ENCODE measurements around the gene DOCK8.
A peak's percentile ranks its signal among the peaks of the same experiment; 100 is the strongest.

DOCK8 gene

GRCh38 chr9:346111-346571 is 131.5 kb downstream of the DOCK8 start:
- in situ Hi-C loops (cut with MboI; ENCODE audit: low pct_unique_long_range_greater_than_20kb, low sequenced_read_pairs): no loop called here
- no peak for DNase-seq

DNA sequence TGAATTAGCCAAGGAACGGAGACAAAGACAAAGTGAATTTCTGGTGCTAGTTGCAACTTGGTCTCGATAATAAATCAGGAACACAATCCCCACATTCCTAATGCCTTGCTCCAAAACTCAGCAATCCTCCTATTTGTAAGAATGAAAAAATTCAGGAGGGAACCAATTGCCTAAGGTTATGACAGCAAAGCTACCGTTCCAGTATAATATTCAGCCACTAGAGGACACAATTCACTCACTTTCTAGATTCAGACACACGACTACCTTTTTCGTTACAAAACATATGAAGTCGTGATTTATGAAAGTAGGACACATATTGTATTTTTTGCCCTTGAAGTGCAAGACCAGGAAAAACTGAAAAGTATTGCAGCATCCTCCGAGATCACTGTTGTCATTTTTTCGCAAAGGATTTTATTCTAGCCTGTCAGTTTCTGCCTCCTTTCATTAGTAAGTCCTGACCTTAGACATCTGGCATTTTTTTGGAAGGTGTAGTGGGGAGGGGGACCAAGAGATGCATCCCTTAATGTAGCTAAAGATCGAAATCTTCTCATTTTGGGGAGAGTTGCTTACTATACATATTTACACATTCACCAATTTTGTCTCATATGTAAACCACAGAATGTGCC is 133.1 kb downstream of the DOCK8 start:
- DNase-seq: peak; percentile 28
- in situ Hi-C loops (cut with MboI; ENCODE audit: low pct_unique_long_range_greater_than_20kb, low sequenced_read_pairs): no loop called here

GRCh38 chr9:350384-350783 is 135.7 kb downstream of the DOCK8 start:
- peak; percentile 20 for DNase-seq
- in situ Hi-C loops (cut with MboI; ENCODE audit: low pct_unique_long_range_greater_than_20kb, low sequenced_read_pairs): no loop called here

DNA sequence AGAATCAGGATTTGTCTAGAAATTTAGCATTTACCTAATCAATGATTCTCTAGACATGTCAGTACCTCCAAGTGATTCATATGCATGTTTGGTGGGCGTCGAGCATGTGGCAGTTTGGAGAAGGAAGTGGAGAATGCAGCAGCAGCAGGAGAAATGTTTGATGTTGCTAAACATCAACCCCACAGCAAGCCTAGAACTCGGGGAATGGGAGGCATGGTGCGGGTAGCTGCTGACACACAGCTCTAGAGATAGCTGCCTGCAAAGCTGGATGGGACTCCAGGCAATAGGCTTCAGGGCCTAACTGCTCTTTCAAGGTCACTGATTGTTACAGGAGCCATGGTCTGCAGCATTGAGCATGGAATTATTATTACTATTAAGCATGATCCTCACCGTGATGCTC is 137.3 kb downstream of the DOCK8 start:
- no peak for DNase-seq
- in situ Hi-C loops (cut with MboI; ENCODE audit: low pct_unique_long_range_greater_than_20kb, low sequenced_read_pairs): no loop called here

- in situ Hi-C loops (cut with MboI; ENCODE audit: low pct_unique_long_range_greater_than_20kb, low sequenced_read_pairs): no loop called here
- DNase-seq: no peak
Observed at GRCh38 chr9:353077-353476, 138.4 kb downstream of the DOCK8 start.

- in situ Hi-C loops (cut with MboI; ENCODE audit: low pct_unique_long_range_greater_than_20kb, low sequenced_read_pairs): no loop called here
- DNase-seq: no peak
Observed at GRCh38 chr9:354453-354852, 139.8 kb downstream of the DOCK8 start.

DNA sequence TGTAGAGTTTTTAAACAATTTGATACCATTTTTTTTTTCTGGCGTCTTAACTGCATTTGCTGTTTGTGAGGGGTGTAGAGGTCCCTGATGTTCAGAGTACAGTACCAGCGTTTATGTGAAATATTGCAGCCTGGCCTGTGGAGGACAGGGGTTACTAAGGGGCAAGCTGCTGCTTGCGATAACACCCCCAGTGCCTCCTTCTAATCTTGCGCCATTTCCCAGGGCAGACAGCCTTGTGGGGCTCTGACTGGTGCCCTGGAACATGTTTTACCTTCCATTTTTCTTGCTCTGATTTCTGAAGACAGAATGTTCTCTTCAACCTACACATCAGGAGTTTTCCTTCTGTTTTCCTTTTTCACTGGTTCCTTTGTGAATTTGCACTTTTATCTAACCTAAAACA is 142.9 kb downstream of the DOCK8 start:
- DNase-seq: no peak
- in situ Hi-C loops (cut with MboI; ENCODE audit: low pct_unique_long_range_greater_than_20kb, low sequenced_read_pairs): no loop called here

DNA sequence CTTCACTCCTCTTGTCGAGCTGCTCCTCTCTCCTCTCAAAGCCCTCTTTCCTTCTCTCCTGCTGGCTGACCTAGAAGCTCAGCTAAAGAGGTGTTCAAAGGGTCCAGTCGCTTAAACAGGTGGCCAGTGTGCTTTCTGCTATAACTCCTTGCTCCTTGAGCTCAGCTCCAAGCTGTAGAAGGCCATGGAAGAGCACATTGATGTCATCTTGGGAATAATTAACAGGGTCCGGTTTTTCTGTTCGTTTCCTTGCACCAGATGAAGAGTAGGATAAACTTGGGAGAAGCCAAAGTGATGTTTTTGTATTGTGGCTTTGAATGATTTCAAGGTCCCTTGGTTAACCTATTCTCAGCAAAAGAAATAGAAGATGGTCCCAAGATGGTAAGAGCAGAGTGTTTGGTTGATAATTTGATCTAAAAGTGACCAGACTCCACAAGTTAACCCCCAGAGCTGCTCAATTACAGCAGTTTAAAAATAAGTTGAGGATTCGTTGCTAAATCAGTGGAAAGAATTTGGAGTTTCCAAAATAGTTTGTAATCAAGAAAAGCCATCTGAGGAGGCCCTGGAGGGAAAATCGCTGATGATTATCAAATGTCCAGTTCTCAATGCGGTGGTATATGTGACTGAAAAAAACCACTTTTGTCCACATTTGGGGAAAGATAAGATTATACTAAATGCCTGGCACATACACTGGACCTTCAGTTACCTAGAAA is 148.1 kb downstream of the DOCK8 start:
- in situ Hi-C loops (cut with MboI; ENCODE audit: low pct_unique_long_range_greater_than_20kb, low sequenced_read_pairs): no loop called here
- no peak for DNase-seq

GRCh38 chr9:363274-363612 is 148.6 kb downstream of the DOCK8 start:
- DNase-seq: no peak
- in situ Hi-C loops (cut with MboI; ENCODE audit: low pct_unique_long_range_greater_than_20kb, low sequenced_read_pairs): no loop called here

- in situ Hi-C loops (cut with MboI; ENCODE audit: low pct_unique_long_range_greater_than_20kb, low sequenced_read_pairs): no loop called here
- no peak for DNase-seq
Observed at GRCh38 chr9:365436-365835, 150.8 kb downstream of the DOCK8 start.

DNA sequence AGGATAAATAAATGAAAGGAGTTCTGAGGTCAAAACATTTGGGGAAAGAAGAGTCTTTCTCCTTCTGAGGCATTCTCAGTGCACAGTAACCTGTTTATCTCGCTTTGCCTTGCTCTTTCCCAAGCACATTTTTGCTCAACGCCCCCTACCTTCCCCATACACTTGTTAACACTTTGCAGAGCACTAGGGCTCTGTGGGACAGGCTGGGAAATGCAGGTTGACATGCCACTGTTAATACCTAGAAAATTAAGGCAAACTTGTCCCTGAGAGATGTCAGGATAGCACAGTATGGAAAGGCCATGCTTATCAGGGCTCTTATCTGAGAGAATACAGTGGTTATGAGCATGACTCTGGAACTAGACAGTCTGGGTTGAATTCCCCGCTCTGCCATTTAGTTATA is 152.0 kb downstream of the DOCK8 start:
- in situ Hi-C loops (cut with MboI; ENCODE audit: low pct_unique_long_range_greater_than_20kb, low sequenced_read_pairs): no loop called here
- no peak for DNase-seq

GRCh38 chr9:370086-370485 is 155.4 kb downstream of the DOCK8 start:
- in situ Hi-C loops (cut with MboI; ENCODE audit: low pct_unique_long_range_greater_than_20kb, low sequenced_read_pairs): no loop called here
- DNase-seq: no peak

DNA sequence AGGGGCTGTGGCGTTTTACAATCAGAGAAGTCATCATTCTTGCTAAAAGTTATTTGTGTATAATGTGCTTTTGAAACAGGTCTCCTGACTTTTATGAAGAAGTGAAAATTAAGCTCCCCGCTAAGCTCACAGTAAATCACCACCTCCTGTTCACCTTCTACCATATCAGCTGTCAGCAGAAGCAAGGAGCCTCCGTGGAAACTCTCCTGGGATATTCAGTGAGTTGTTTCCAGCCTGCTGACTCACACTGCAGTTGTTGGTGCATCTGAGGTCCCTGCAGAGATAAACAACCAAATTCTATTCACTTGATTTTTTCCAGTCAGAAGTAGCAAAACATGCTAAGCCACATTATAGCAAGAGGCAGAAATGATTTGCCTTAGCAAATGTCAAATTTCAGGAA is 156.7 kb downstream of the DOCK8 start:
- in situ Hi-C loops (cut with MboI; ENCODE audit: low pct_unique_long_range_greater_than_20kb, low sequenced_read_pairs): no loop called here
- DNase-seq: no peak

DNA sequence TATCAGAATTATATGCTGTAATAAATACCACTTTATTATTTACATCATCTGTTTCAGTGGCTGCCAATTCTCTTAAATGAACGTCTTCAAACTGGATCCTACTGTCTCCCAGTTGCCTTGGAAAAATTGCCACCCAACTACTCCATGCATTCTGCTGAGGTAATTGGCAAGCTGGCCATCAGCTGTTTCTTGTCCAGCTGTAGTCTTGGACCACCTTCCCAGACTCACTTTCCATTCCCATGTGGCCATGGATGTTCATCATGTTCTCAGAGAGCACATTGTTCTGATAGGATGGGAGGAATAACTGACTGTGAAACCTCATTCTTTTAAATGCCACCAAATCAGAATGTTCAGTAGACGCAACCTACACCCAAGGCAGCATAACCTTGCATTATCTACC is 157.5 kb downstream of the DOCK8 start:
- in situ Hi-C loops (cut with MboI; ENCODE audit: low pct_unique_long_range_greater_than_20kb, low sequenced_read_pairs): no loop called here
- no peak for DNase-seq

DNA sequence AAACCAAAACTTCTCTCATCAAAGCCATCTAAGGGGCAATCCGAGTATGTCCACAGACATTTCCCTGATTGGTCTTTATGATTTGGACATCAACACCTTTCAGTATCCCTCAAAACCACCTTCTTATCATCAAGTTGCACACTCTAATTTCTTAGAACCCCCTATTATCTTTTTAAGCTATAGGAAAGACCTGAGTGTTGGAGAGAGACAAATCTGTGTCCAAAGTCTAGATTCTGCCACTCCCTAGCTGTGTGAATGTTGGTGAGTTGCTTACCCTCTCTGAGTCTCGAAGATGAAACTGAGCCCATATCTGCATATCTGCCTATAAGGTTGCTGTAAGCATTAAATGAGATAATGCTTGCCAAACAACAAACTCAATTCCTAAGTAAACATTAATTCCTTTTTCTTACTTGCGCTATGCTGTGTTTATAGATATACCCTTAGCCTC is 159.1 kb downstream of the DOCK8 start:
- in situ Hi-C loops (cut with MboI; ENCODE audit: low pct_unique_long_range_greater_than_20kb, low sequenced_read_pairs): no loop called here
- no peak for DNase-seq

- DNase-seq: no peak
- in situ Hi-C loops (cut with MboI; ENCODE audit: low pct_unique_long_range_greater_than_20kb, low sequenced_read_pairs): no loop called here
Observed at GRCh38 chr9:374736-375135, 160.1 kb downstream of the DOCK8 start.

- in situ Hi-C loops (cut with MboI; ENCODE audit: low pct_unique_long_range_greater_than_20kb, low sequenced_read_pairs): no loop called here
- DNase-seq: no peak
Observed at GRCh38 chr9:376115-376514, 161.4 kb downstream of the DOCK8 start.

DNA sequence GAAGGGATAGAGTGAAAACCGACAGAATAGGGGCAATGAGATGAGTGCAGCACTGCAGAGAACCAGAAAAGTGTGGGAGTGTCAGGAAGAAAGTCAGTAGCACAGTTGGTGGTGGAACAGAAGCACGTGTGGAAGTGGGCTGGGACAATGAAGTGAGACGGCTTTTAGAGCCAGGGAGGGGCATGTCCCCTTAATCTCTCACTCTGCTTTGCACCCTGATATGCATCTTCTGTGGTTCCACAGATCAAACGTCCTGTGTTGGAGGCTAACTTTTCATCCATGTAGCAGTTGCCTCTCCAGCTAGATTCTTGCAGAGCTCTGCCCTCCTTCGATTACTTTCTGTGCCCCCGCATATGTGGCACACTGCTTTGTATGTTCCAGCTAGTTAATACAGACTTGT is 163.6 kb downstream of the DOCK8 start:
- in situ Hi-C loops (cut with MboI; ENCODE audit: low pct_unique_long_range_greater_than_20kb, low sequenced_read_pairs): no loop called here

GRCh38 chr9:382383-382782 is 167.7 kb downstream of the DOCK8 start:
- DNase-seq: no peak
- in situ Hi-C loops (cut with MboI; ENCODE audit: low pct_unique_long_range_greater_than_20kb, low sequenced_read_pairs): no loop called here

More for the DNA sequence above, 163.6 kb downstream of the DOCK8 start:
- peak; percentile 3 for DNase-seq

GRCh38 chr9:385818-386398 is 171.2 kb downstream of the DOCK8 start:
- in situ Hi-C loops (cut with MboI; ENCODE audit: low pct_unique_long_range_greater_than_20kb, low sequenced_read_pairs): no loop called here
- peak; percentile 71 for DNase-seq

- DNase-seq: no peak
- in situ Hi-C loops (cut with MboI; ENCODE audit: low pct_unique_long_range_greater_than_20kb, low sequenced_read_pairs): no loop called here
Observed at GRCh38 chr9:389159-389558, 174.5 kb downstream of the DOCK8 start.
